Tongue (tissue), 2 donors: ENCODE measurements around the gene SSC5D. TPM values are rescaled to one million over a fixed set of nuclear protein-coding genes. Genes with fewer than 3 reads are reported as not detected.
"Not testable (repeated sequence)": the region's sequence is repeated elsewhere in the genome, so short reads cannot be mapped to it uniquely, and the experiment has no call there.

Source experiments
- DNase-seq: peaks from one replicate; pipeline ENCODE4 v3.0.0-alpha.2; 2015
- total RNA-seq: library from RNA; depleted of rRNA; stranded (reverse); fragments of >200 nt; gene quantifications from one replicate; pipeline ENCODE4 v1.2.3, GENCODE V29; 2014

Gene SSC5D
- total RNA-seq, 1 donor from 2014 or later = 29.2 TPM

DNA sequence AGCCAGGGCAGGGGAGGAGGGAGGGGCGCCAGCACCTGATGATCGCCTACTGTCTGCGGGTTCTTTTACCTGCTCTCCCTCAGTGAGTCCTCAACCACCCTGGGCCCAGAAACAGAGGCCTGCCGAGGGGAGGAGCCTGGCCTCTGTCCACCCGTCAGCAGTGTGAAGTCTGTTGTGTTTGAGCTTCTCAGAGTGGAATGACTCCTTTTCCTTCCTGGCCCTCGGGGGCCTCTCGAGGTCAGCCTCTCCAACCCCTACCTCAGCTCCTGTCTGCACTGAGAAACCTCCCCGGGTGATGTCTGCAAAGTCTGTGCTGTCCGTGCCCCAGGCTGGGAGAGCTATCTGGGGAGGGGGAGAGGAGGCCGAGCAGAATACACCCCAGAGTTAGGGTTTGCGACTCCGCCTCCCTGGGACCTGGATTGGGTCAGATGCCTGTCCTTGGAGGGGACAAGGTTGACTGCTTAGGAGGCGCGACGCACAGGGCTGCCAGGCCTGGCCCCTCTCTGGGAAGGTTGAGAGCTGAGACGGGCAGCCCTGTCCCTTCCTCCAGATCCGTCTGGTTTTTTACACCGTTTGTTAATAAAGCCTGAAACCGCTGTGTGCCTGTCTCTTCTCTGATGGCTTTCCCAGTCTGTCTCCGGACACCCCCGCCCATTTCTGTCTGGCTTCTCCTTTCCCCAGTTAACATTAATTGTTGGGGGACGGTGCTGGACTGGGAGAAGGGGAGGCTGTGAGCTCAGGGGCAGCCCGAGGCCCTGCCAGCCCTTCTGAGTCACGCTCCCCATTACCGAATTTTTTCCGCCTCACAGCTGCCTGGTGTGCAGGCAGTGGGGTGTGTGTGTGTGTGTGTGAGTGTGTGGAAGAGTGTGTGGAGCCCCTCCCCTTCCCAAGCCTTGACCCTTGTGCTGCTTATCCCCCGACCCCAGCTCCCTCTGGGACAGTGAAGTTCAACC lies 989 bp upstream of the SSC5D start:
- peak; percentile 93 for DNase-seq

DNA sequence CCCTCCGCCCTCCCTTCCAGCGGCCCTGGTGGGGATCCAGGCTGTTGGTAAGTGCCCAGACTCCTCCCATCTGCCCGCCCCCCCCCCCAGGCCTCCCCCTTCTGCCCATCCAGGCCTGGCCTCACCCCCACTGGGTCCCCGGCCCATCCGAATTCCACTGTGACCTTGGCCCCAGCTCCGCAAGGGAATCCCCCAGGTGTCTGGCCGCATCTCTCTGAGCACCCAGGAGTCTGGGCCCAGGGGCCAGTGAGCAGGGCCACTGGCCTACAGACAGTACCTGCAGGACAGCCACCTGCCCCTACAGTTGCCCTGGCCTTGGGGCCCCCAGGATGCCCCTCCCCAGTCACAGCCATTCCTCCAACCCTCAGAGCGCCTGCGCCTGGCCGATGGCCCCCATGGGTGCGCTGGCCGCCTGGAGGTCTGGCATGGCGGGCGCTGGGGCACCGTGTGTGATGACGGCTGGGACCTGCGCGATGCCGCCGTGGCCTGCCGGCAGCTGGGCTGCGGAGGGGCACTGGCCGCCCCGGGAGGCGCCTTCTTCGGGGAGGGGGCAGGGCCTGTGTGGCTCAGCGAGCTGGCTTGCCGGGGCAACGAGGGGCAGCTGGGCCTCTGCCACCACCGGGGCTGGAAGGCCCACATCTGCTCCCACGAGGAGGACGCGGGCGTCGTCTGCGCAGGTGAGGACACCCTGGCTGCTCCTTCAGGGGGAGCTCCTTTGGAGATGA lies 912 bp downstream of the SSC5D start:
- no peak for DNase-seq

DNA sequence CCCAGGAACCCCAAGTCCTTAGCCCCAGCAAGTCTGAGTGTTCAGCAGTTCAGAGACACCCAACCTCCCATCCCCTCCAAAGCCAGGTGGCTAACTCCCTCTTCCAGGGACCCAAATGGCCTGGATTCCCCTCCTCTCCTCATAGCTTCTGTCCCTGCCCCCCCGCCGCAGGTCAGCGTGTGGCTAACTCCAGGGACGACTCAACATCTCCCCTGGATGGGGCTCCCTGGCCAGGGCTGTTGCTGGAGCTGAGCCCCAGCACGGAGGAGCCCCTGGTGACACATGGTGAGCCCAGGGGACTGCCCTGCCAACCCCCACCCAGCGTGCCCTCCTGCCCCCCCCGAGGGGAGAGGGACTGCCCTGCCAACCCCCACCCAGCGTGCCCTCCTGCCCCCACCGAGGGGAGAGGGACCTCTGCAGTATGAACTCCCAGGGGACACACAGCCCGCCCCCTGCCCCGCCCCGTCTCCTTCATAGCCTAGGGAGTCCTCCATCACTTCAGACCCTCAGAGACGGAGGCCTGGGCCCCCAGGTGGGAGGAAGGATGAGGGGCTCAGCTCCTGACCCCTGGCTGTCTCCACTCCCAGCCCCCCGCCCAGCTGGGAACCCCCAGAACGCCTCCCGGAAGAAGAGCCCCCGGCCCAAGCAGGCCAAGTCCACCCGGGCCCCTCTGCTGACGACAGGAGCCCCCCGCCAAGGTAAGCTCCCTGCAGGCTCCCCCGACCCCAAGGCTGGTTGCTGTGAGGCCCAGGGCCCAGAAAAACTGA lies 1.7 kb downstream of the SSC5D start:
- no peak for DNase-seq

DNA sequence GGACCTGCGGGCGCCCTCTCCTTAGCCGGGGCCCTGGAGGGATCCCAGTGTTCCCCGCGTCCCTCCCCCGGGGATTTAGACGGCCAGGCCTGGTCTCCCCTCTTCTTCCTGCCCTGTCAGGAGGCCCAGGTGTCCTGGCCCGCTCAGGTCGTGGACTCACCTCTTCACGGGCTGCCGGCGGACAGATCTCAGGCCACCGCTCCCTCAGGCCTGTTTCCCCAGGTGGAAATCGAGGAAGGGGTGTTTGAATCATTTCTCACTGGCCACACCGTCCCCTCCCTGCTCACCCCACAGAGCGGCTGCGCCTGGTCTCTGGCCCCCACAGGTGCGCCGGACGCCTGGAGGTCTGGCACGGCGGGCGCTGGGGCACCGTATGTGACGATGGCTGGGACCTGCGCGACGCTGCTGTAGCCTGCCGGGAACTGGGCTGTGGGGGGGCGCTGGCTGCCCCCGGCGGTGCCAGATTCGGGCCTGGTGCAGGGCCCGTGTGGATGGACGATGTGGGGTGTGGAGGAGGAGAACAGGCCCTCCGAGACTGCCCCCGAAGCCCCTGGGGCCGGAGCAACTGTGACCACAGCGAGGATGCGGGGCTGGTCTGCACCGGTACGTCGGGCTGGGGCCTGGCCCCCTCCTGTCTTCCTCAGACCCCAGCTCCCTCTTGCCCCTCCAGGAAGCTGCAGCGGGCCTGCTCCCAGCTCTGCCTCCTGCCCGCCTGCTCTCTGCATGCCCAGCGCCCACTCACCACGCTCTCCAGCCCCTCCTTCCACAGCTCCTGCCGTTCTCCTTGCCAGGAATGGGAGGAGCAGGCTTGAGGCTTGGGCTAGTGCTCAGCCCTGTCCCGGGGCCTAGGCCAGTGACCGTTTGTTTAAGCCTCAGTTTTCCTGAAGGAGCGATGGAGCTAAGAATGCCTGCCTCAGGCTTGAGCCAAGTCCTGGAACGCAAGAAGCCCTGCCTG lies 2.5 kb downstream of the SSC5D start:
- DNase-seq = no peak

DNA sequence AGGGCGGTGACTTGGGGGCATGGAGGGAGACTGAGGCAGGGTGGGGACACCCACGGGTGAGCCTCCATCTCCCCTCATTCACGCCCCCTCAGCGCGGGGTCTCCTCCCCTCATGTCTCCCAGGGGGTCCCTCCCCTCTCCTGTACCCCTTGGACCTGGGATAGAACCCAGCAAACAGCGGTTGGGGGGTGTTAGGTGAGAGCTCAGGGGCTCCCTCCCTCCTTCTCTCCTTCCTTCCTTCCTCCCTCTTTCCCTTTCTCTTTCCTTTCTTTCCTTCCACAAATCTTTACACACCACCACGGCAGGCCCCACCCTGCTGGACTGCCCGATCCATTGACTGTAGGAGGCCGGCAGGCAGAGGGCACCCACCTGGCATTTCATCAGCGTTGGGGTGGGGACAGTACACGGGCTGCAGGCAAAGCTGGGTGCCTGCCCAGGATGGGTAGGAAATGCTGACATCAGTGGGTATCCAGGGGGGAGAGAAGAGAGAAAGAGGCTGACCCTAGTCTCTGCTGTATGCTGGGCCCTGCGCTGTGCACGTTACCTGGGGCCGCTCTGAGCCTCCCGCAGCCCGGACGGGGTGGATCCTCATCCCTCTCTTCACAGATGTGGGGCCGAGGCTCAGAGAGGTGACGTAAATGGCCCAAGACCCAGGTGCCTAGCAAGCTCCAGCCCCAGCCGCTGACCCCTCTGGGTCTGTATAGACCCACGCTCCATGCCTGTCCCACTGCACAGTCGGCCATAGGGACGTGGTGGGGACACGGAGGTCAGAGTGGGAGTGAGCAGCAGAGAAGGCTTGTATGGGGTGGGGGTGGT lies 3.5 kb downstream of the SSC5D start:
- DNase-seq = no peak

DNA sequence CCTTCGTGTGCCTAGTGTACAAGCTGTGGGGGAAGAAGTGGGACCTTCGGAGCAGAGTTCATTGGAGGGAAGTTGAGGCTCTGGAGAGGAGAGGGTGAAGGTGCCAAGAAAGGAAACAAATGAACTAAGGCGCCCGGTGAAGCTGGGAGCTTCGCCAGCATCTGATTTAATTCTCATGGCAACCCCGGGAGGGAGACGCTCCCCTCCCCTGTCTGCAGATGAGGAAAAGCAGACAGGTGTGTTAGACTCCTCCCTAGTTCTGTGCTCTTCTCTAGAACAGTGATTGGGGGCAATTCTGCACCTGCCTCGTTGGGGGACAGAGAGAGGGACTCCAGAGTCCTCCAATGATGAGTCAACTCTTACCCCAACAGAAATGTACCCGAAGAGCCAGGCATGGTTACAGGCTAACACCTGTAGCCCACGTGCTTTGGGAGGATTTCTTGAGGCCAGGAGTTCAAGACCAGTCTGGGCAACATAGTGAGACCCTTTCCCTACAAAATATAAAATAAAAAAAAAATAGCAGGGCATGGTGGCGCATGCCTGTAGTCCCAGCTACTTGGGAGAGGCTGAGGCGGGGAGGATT lies 4.2 kb downstream of the SSC5D start:
- DNase-seq = no peak

DNA sequence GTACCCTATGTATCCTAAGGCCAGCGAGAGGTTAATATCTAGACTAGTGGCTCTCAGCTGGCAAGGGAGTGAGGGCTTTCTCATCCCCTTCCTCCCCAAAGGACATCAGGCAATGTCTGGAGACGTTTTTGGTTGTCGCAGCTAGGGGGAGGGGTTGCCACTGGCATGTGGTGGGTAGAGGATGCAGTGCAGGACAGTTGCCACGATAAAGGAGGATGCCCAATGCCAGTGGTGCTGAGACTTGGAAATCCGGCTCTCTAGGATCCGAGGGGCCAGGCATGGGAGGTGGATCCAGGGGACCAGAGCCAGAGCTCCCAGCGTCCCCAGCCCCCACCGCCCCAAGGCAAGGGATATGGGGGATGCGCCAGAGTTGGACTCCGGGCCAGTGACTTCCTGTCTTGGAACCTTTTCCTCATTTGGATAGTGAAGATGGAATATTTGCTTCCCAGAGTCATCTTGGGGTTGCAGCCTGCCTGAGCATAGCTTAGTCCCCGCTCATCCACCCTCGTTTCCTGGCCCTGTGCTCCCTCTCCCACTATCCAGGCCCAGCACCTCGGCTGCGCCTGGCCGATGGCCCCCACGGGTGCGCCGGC lies 4.9 kb downstream of the SSC5D start:
- DNase-seq = no peak

DNA sequence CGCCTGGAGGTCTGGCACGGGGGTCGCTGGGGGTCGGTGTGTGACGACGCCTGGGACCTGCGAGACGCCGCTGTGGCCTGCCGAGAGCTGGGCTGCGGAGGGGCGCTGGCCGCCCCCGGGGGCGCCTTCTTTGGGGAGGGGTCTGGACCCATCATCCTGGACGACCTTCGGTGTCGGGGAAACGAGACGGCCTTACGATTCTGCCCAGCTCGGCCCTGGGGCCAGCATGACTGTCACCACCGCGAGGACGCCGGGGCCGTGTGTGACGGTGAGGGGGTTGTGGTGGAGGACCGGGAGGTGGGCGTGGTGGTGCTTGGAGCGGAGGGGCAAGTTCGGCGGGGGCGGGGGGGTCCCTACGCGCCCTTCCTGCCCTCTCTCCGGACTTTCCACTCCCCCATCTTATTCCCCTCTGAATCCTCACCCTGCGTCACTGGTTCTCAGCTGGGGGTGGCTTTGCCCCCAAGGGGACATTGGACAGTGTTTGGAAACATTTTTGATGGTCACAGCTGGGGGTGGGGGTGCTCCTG lies 5.5 kb downstream of the SSC5D start:
- DNase-seq = no peak

DNA sequence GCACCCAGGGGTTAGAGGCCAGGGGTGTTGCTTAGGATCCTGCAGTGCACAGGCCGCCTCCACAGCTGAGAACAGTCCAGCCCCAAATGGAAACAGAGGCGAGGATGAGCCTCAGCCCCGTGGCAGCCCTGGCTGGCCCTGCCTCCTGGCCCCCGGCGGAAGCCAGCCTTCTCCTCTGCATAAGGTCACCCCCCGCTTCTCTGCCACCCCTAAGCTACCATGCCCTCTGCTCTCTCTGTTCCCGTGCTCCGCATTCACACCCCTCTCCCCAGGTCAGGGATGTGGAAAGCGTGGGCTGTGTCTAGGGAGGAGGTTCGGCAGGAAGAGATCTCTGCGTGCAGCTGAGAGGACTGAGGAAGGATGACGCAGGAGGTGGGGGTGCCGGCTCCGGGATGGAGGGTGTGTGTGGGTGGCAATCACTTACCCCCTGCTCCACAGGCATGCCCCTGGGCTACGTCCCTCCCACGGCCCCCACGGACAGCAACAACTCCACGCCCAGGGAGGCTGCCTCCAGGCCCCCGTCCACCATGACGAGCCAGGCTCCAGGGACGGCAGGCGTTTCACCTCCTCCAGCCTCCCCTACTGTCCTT lies 6.0 kb downstream of the SSC5D start:
- no peak for DNase-seq

DNA sequence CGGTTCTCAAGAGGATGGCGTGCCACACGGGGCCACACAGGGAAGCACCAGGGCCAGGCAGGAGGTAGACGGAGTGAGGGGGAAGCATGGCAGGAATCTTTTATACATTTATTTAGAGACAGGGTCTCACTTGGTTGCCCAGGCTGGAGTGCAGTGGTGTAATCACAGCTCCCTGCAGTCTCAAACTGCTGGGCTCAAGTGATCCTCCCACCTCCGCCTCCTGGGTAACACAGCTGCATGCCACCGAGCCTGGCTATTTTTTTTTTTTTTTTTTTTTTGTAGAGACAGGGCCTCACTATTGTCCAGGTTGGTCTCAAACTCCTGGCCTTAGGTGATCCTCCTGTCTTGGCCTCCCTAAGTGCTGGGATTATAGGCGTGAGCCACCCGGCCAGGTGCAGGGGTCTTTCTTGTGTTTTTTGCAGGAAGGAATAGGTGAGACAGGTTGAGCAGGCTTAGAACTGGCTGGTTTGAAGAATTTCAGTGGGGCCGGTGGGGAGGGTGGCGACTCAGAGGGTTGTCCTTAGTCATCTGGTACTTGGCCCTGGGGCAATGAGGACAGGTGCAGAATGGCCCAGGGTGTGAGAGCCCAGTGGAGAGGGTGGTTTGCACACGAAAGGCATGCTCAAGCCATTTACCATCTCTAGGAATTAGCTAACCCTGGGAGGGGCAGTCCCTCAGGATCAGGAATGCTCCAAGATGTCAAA lies 7.6 kb downstream of the SSC5D start:
- DNase-seq = no peak

DNA sequence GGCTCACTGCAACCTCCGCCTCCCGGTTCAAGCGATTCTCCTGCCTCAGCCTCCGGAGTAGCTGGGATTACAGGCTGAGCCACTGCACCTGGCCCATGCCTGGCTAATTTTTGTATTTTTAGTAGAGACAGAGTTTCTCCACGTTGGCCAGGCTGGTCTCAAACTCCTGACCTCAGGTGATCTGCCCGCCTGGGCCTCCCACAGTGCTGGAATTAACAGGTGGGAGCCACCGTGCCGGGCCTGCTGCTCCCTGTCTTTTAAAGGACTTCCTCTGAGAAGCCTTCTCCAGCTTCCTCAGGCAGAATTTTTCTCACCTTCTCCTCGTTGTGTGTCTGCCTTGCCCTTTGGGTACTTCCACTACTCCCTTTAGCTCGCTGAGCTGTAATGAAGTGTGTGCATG lies 8.6 kb downstream of the SSC5D start:
- not testable (repeated sequence) for DNase-seq

DNA sequence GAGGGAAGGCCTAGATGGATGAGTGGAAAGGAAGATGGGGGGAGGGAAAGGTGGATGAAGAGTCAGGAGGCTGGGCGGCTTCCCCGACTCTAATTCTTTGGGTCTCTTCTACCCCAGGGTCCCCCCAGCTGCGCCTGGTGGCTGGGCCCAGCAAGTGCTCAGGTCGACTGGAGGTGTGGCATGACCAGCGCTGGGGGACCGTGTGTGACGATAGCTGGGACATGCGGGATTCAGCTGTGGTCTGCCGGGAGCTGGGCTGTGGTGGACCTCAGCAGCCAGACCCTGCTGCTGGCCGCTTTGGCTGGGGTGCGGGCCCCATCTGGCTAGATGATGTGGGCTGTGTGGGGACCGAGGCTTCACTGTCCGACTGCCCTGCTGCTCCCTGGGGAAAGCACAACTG lies 9.5 kb downstream of the SSC5D start:
- no peak for DNase-seq

DNA sequence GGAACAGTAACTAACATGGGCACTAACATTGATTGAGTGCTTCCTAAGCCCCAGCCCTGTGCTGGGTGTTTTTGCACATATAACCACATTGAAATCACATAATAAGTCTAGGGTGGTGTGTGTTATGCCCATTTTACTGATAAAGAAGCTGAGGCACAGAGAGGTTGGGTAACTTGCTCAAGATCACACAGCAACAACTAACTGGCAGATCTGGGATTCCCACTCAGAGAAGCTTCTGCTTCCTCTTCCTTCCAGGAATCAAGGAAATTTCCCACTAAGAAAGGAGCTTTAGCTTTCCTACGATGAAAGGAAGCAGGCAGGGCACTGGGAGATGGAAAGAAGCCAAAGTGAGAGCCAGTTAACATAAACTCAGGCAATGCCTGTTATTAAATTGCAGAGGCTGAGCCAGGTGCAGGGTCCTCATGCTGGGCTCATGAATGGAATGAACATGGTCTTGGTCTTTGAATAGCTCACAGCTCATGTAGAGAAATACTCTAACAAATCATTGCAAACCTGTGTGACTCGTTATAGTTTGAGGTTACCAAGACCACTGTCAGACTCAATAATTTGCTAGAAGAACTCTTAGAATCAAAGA lies 10.1 kb downstream of the SSC5D start:
- DNase-seq = no peak

DNA sequence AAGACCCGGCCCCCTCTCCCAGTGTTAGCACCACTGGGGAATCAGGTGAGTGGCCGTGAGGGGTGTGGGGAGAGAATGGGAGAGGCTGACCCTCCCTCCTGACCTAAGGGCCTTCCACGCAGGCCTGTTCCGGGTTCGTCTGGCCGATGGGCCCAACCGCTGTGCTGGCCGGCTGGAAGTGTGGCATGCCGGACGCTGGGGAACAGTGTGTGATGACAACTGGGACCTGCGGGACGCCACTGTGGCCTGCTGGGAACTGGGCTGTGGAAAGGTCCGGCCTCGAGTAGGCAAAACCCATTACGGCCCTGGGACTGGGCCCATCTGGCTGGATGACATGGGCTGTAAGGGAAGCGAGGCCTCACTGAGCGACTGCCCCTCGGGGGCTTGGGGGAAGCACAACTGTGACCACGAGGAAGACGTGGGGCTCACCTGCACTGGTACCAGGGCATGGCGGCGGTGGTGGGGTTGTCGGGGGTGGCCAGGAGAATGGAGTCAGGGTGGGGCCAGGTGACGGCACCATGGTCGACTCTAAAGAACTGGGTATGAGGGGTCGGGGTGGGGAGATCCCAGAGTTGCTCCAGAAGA lies 12.2 kb downstream of the SSC5D start:
- no peak for DNase-seq

DNA sequence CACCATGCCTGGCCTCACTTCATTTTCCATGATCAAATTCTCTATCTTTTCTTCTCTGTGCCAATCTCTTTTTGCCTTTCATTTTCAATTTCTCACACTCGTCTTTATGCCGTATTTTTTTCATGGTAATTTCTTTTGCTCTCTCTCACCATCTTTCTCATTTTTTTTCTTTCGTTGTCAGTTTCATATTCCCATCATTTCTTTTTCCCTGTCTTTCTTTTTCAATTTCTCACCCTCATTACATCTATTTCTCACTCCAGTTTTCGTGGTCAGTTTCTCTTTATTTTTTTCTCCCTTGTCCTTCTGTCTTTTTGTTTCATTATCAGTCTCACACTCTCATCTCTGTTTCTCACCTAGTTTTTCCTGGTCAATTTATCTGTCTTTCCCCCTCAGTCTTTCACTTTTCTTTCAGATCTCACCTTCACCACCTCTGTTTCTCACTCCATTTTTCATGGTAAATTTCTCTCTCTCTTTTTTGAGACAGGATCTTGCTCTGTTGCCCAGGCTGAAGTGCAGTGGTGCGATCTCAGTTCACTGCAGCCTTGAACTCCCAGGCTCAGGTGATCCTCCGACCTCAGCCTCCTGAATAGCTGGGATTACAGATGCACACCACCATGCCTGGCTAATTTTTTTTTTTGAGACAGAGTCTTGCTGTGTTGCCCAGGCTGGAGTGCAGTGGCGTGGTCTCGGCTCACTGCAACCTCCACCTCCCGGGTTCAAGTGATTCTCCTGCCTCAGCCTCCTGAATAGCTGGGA lies 14.1 kb downstream of the SSC5D start:
- no peak for DNase-seq

DNA sequence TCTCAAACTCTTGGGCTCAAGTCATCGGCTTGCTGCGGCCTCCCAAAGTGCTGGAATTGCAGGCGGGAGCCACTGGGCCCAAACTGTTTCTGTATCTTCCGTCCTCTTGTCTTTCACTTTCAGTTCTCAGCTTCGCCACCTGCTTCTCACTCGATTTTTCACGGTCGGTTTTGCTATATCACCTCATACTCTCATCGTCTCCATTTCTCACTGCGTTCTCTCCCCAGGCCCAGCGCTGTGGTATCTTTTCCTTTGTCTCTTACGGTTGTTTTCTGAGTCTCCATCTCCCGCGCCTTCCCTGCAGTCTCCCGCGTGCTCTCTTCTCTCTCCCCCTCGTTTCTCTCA lies 14.9 kb downstream of the SSC5D start:
- no peak for DNase-seq
